Mucosa of stomach (tissue), 1 donor: Measurements from ENCODE around the gene CAMK4.

Source experiments
- H3K27me3 ChIP-seq: one replicate; pipeline ENCODE4 v1.7.0; 2013; ENCODE audit warnings: mild to moderate bottlenecking, low read length; ENCODE audit not compliant: control insufficient read depth, insufficient read depth
- H3K36me3 ChIP-seq: one replicate; pipeline ENCODE4 v1.7.0; 2013; ENCODE audit warnings: low read length; ENCODE audit not compliant: control insufficient read depth, insufficient read depth
- H3K4me1 ChIP-seq: one replicate; pipeline ENCODE4 v1.7.0; 2013; ENCODE audit warnings: mild to moderate bottlenecking, low read length; ENCODE audit not compliant: control insufficient read depth, insufficient read depth
- H3K4me3 ChIP-seq: one replicate; pipeline ENCODE4 v1.7.0; 2013; ENCODE audit warnings: low read length
- H3K9ac ChIP-seq: one replicate; pipeline ENCODE4 v1.7.0; 2013; ENCODE audit warnings: mild to moderate bottlenecking, low read length, moderate library complexity
- H3K9me3 ChIP-seq: one replicate; pipeline ENCODE4 v1.7.0; 2013; ENCODE audit warnings: mild to moderate bottlenecking, low read length, moderate library complexity; ENCODE audit not compliant: control insufficient read depth
- donor health status: Pancreatic carcinoma.

The CAMK4 gene

GRCh38 chr5:111461934-111462333, 237.8 kb downstream of the CAMK4 start:
- no peaks in the 10 kb centered on the region for H3K27me3 ChIP-seq
- no peak overlapping the region for H3K9ac ChIP-seq
- H3K36me3 ChIP-seq, result no peaks in the 10 kb centered on the region
- H3K4me1 ChIP-seq, result no peaks in the 10 kb centered on the region
- no peak overlapping the region for H3K4me3 ChIP-seq
- H3K9me3 ChIP-seq, result no peaks in the 10 kb centered on the region

- Histone ChIP-seq H3K9ac (no peak overlapping the region), H3K4me3 (no peak overlapping the region), H3K4me1 (no peaks in the 10 kb centered on the region), H3K36me3 (no peaks in the 10 kb centered on the region), H3K27me3 (no peaks in the 10 kb centered on the region), H3K9me3 (no peaks in the 10 kb centered on the region)
Measured at GRCh38 chr5:111463311-111463710, 239.1 kb downstream of the CAMK4 start.

GRCh38 chr5:111469293-111469896, 245.2 kb downstream of the CAMK4 start:
- Histone ChIP-seq H3K9ac (no peak overlapping the region), H3K36me3 (no peaks in the 10 kb centered on the region), H3K27me3 (no peaks in the 10 kb centered on the region), H3K9me3 (no peaks in the 10 kb centered on the region), H3K4me3 (no peak overlapping the region), H3K4me1 (no peaks in the 10 kb centered on the region)

GRCh38 chr5:111469903-111470302, 245.7 kb downstream of the CAMK4 start:
- Histone ChIP-seq H3K9me3 (no peaks in the 10 kb centered on the region), H3K4me1 (no peaks in the 10 kb centered on the region), H3K9ac (no peak overlapping the region), H3K36me3 (no peaks in the 10 kb centered on the region), H3K4me3 (no peak overlapping the region), H3K27me3 (no peaks in the 10 kb centered on the region)

- H3K36me3 ChIP-seq, result no peaks in the 10 kb centered on the region
- H3K4me3 ChIP-seq, result no peak overlapping the region
- no peak overlapping the region for H3K9ac ChIP-seq
- no peaks in the 10 kb centered on the region for H3K9me3 ChIP-seq
- H3K27me3 ChIP-seq, result no peaks in the 10 kb centered on the region
- H3K4me1 ChIP-seq, result no peaks in the 10 kb centered on the region
Measured at GRCh38 chr5:111472096-111472495, 247.9 kb downstream of the CAMK4 start.

GRCh38 chr5:111472579-111472978, 248.4 kb downstream of the CAMK4 start:
- Histone ChIP-seq H3K9ac (no peak overlapping the region), H3K4me1 (no peaks in the 10 kb centered on the region), H3K4me3 (no peak overlapping the region), H3K27me3 (no peaks in the 10 kb centered on the region), H3K36me3 (no peaks in the 10 kb centered on the region), H3K9me3 (no peaks in the 10 kb centered on the region)

GRCh38 chr5:111478266-111478665, 254.1 kb downstream of the CAMK4 start:
- no peaks in the 10 kb centered on the region for H3K36me3 ChIP-seq
- H3K9me3 ChIP-seq, result no peaks in the 10 kb centered on the region
- H3K4me3 ChIP-seq, result no peak overlapping the region
- H3K4me1 ChIP-seq, result no peaks in the 10 kb centered on the region
- no peaks in the 10 kb centered on the region for H3K27me3 ChIP-seq
- no peak overlapping the region for H3K9ac ChIP-seq

- Histone ChIP-seq H3K4me3 (no peak overlapping the region), H3K9ac (no peak overlapping the region), H3K36me3 (no peaks in the 10 kb centered on the region), H3K27me3 (no peaks in the 10 kb centered on the region), H3K9me3 (no peaks in the 10 kb centered on the region), H3K4me1 (no peaks in the 10 kb centered on the region)
Measured at GRCh38 chr5:111478898-111479297, 254.7 kb downstream of the CAMK4 start.

- Histone ChIP-seq H3K9me3 (no peaks in the 10 kb centered on the region), H3K36me3 (no peaks in the 10 kb centered on the region), H3K27me3 (no peaks in the 10 kb centered on the region)
Measured at GRCh38 chr5:111480346-111480745, 256.2 kb downstream of the CAMK4 start.

GRCh38 chr5:111486055-111486454, 261.9 kb downstream of the CAMK4 start:
- Histone ChIP-seq H3K9me3 (no peaks in the 10 kb centered on the region), H3K4me1 (peaks cover 11% of the 10 kb centered on the region), H3K27me3 (no peaks in the 10 kb centered on the region), H3K36me3 (no peaks in the 10 kb centered on the region), H3K4me3 (no peak overlapping the region), H3K9ac (no peak overlapping the region)

More at GRCh38 chr5:111480346-111480745, 256.2 kb downstream of the CAMK4 start:
- no peaks in the 10 kb centered on the region for H3K4me1 ChIP-seq
- no peak overlapping the region for H3K4me3 ChIP-seq
- H3K9ac ChIP-seq, result no peak overlapping the region

GRCh38 chr5:111486926-111487325, 262.7 kb downstream of the CAMK4 start:
- Histone ChIP-seq H3K36me3 (no peaks in the 10 kb centered on the region), H3K27me3 (no peaks in the 10 kb centered on the region), H3K4me1 (peaks cover 11% of the 10 kb centered on the region), H3K4me3 (no peak overlapping the region), H3K9ac (no peak overlapping the region), H3K9me3 (no peaks in the 10 kb centered on the region)

GRCh38 chr5:111488353-111488752, 264.2 kb downstream of the CAMK4 start:
- Histone ChIP-seq H3K36me3 (no peaks in the 10 kb centered on the region), H3K4me3 (no peak overlapping the region), H3K27me3 (no peaks in the 10 kb centered on the region), H3K9me3 (no peaks in the 10 kb centered on the region), H3K4me1 (peaks cover 11% of the 10 kb centered on the region), H3K9ac (no peak overlapping the region)

- no peaks in the 10 kb centered on the region for H3K9me3 ChIP-seq
- H3K9ac ChIP-seq, result no peak overlapping the region
- no peaks in the 10 kb centered on the region for H3K36me3 ChIP-seq
- no peaks in the 10 kb centered on the region for H3K27me3 ChIP-seq
- peaks cover 4% of the 10 kb centered on the region for H3K4me1 ChIP-seq
- H3K4me3 ChIP-seq, result no peak overlapping the region
Measured at GRCh38 chr5:111493031-111493430, 268.8 kb downstream of the CAMK4 start.
